ENCODE measurements around the gene GPR157. TPM values are rescaled to one million over a fixed set of nuclear protein-coding genes. Genes with fewer than 3 reads are reported as not detected.
"Not testable (repeated sequence)": the region's sequence is repeated elsewhere in the genome, so short reads cannot be mapped to it uniquely, and the experiment has no call there.

The GPR157 gene
- total RNA-seq, 2 donors from 2014 or later = 5.4 to 7.0 TPM

GRCh38 chr1:9161342-9161741, 32.4 kb upstream of the GPR157 start:
- Histone ChIP-seq H3K27ac (no peak overlapping the region), H3K27me3 (replicated peaks; ENCODE audit: insufficient read depth) (no peaks in the 10 kb centered on the region), H3K9me3 (no peaks in the 10 kb centered on the region), H3K4me3 (no peak overlapping the region), H3K36me3 (no peaks in the 10 kb centered on the region), H3K4me1 (ENCODE audit: control insufficient read depth in 1 of 2, low read depth in 2 of 2) (peaks cover 29 to 36% of the 10 kb centered on the region in 2 donors)
- no peak for TF ChIP-seq CTCF (IDR thresholded peaks at IDR 0.05)
- ATAC-seq (ENCODE audit: insufficient number of reproducible peaks, low FRiP score, low read depth) (no peak), DNase-seq (ENCODE audit: low spot score) (no peak)

- Histone ChIP-seq H3K4me1 (ENCODE audit: control insufficient read depth in 1 of 2, low read depth in 2 of 2) (peaks cover 29 to 33% of the 10 kb centered on the region in 2 donors), H3K9me3 (no peaks in the 10 kb centered on the region), H3K4me3 (no peak overlapping the region), H3K27ac (no peak overlapping the region), H3K36me3 (no peaks in the 10 kb centered on the region), H3K27me3 (replicated peaks; ENCODE audit: insufficient read depth) (no peaks in the 10 kb centered on the region)
- DNase-seq (ENCODE audit: low spot score) (no peak), ATAC-seq (ENCODE audit: insufficient number of reproducible peaks, low FRiP score, low read depth) (no peak)
- TF ChIP-seq CTCF (IDR thresholded peaks at IDR 0.05) = no peak
Measured at GRCh38 chr1:9160079-9160717, 31.3 kb upstream of the GPR157 start.

GRCh38 chr1:9155879-9156278, 27.0 kb upstream of the GPR157 start:
- no peak overlapping the region for H3K4me3 ChIP-seq
- ATAC-seq (ENCODE audit: insufficient number of reproducible peaks, low FRiP score, low read depth) (no peak), DNase-seq (ENCODE audit: low spot score) (no peak)
- no peaks in the 10 kb centered on the region for H3K9me3 ChIP-seq
- TF ChIP-seq CTCF (IDR thresholded peaks at IDR 0.05) = no peak
- no peaks in the 10 kb centered on the region for H3K27me3 ChIP-seq (replicated peaks; ENCODE audit: insufficient read depth)
- no peak overlapping the region for H3K27ac ChIP-seq
- H3K36me3 ChIP-seq = no peaks in the 10 kb centered on the region
- peaks cover 0 to 5% of the 10 kb centered on the region in 2 donors for H3K4me1 ChIP-seq (ENCODE audit: control insufficient read depth in 1 of 2, low read depth in 2 of 2)

GRCh38 chr1:9155405-9155804, 26.5 kb upstream of the GPR157 start:
- DNase-seq (ENCODE audit: low spot score); H3K9me3 ChIP-seq; H3K27ac ChIP-seq; H3K27me3 ChIP-seq (replicated peaks; ENCODE audit: insufficient read depth); ATAC-seq (ENCODE audit: insufficient number of reproducible peaks, low FRiP score, low read depth); H3K4me1 ChIP-seq (ENCODE audit: control insufficient read depth in 1 of 2, low read depth in 2 of 2); H3K4me3 ChIP-seq; H3K36me3 ChIP-seq: not testable (repeated sequence)

GRCh38 chr1:9153152-9153551, 24.2 kb upstream of the GPR157 start:
- H3K9me3 ChIP-seq = no peaks in the 10 kb centered on the region
- ATAC-seq (ENCODE audit: insufficient number of reproducible peaks, low FRiP score, low read depth) (no peak), DNase-seq (ENCODE audit: low spot score) (no peak)
- no peak overlapping the region for H3K4me3 ChIP-seq
- TF ChIP-seq CTCF (IDR thresholded peaks at IDR 0.05) = no peak
- H3K4me1 ChIP-seq (ENCODE audit: control insufficient read depth in 1 of 2, low read depth in 2 of 2) = peaks cover 11 to 25% of the 10 kb centered on the region in 2 donors
- no peaks in the 10 kb centered on the region for H3K27me3 ChIP-seq (replicated peaks; ENCODE audit: insufficient read depth)
- H3K27ac ChIP-seq = no peak overlapping the region
- H3K36me3 ChIP-seq = no peaks in the 10 kb centered on the region

GRCh38 chr1:9152535-9152934, 23.6 kb upstream of the GPR157 start:
- TF ChIP-seq CTCF (IDR thresholded peaks at IDR 0.05) = no peak
- Histone ChIP-seq H3K36me3 (no peaks in the 10 kb centered on the region), H3K9me3 (no peaks in the 10 kb centered on the region), H3K4me1 (ENCODE audit: control insufficient read depth in 1 of 2, low read depth in 2 of 2) (peaks cover 11 to 25% of the 10 kb centered on the region in 2 donors), H3K4me3 (no peak overlapping the region), H3K27me3 (replicated peaks; ENCODE audit: insufficient read depth) (no peaks in the 10 kb centered on the region), H3K27ac (peak overlapping the region in 1 of 2 donors; percentile 24)
- DNase-seq (ENCODE audit: low spot score) (no peak), ATAC-seq (ENCODE audit: insufficient number of reproducible peaks, low FRiP score, low read depth) (no peak)

Measured in thoracic aorta (tissue), 2 donors.